Stimulated activated CD8-positive, alpha-beta memory T cell treated with anti-CD3 and anti-CD28 coated beads, Interleukin-4, amount 100 ng/mL, for 4 hours (primary cell): ENCODE data around the gene IGF2R.

ENCODE experiments used
- DNase-seq, 2 donors: peaks; one replicate each; pipeline ENCODE4 v3.0.0-alpha.2; 2020; ENCODE audit warnings: low read depth in 2 of 2, low spot score in 1 of 2

IGF2R gene

DNA sequence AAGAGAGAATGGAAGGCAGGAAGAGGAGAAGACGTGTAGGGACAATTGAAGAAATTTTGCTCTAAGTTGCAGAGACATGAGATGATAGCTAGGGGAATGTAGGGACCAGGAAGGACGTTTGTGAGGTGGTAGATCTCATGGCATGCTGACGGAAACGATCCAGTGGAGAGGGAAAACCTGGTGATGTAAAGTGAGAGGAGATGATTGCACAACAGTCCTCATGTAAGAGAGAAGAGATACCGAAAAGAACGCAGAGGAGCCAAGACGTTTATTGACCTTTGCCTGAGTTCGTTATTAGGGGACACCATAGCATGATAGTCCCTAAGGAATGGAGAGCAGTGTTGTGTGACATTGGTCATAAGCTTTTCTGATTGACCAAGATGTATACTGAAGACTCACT is 55.3 kb downstream of the IGF2R start:
- DNase-seq = no peak

DNA sequence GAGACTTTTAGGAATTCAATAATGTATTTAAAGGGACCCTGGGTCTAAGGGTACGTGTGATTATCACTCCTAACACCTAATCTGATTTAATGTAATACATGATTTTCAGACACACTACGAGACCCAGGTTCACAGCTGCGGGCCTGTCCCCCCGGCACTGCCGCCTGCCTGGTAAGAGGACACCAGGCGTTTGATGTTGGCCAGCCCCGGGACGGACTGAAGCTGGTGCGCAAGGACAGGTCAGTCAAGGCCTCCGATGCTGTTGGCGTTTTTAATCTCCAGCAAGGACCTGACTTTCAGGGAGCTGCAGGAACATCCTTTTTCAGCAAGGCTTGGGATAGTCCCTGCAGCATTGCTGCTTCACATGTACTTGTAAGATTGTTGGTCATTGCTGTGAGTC is 58.2 kb downstream of the IGF2R start:
- DNase-seq = no peak

DNA sequence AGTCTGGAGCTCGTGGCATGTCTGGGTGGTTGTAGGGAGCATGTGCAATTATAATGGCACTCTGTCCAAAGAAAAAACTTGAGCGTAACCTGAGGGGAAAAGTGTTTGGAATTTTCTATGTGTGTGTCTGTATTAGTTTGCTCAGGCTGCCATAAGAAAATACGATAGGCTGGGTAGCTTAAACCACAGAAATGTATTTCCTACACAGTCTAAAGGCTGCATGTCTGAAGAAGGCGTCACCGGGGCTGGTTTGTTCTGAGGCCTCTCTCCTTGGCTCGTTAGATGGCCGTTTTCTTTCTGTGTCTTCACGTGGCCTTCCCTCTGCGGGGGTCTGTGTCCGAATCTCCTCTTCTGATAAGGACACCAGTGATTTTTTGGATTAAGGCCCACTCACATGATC is 59.0 kb downstream of the IGF2R start:
- no peak for DNase-seq

DNA sequence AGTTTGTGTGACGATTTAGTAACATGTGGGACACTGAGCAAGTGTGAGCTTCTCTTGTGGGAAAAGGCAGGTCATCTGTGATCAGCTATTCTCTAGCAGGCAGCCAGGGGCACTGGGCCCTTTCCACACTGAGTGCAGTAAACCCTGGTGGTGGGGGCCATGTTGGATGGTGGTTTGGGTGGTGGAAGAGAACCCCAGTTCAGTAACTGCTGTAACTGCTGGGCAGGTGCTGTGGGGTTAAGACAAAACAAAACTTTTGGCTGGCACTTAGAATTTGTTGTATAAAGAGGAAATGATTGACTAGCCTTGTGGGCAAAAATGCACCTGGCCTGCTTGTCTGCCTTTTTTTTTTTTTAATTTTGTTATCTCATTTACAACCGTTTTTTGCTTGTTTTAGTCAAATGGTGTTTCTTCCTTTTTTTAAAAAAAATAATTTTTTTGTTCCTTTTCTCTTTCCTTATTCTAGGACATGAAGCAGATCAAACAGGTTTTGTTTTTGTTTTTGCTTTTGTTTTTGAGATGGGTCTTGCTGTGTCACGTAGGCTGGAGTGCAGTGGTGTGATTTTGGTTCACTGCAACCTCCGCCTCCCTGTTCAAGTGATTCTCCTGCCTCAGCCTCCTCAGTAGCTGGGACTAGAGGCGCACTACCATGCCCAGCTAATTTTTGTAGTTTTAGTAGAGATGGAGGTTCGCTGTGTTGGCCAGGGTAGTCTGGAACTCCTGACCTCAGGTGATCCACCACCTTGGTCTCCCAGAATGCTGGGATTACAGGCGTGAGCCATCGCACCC is 59.8 kb downstream of the IGF2R start:
- DNase-seq = no peak

DNA sequence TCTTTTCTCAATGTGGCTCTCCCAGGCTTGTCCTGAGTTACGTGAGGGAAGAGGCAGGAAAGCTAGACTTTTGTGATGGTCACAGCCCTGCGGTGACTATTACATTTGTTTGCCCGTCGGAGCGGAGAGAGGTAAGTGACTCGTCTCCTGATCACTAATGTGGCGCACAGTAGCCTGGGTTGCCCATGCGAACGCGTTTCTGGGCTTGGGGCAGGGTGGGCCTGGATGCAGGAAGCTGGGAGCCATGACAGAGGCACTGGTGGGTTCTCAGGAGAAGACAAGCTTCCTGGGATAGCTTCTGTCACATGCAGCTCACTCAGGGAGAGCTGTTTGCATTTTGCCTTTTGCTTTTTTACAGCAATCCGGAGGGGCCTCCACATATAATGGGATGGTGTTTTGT is 60.6 kb downstream of the IGF2R start:
- no peak for DNase-seq

- no peak for DNase-seq
Measured at GRCh38 chr6:160030103-160030502, 61.2 kb downstream of the IGF2R start.

GRCh38 chr6:160031442-160031841 is 62.6 kb downstream of the IGF2R start:
- DNase-seq = no peak

GRCh38 chr6:160031871-160032270 is 63.0 kb downstream of the IGF2R start:
- no peak for DNase-seq

DNA sequence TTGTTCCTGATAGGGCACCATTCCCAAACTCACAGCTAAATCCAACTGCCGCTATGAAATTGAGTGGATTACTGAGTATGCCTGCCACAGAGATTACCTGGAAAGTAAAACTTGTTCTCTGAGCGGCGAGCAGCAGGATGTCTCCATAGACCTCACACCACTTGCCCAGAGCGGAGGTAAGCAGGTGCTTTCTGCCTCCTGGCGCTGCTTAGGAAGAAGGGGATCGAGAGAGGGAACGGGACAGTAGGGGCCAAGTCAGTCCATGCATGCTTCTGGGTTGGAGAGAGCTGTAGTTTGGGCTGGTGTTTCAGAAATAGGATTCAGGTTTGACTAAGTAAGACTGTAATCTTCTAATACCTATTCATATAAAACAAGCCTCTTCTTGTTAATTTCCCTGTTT is 63.7 kb downstream of the IGF2R start:
- DNase-seq = no peak

DNA sequence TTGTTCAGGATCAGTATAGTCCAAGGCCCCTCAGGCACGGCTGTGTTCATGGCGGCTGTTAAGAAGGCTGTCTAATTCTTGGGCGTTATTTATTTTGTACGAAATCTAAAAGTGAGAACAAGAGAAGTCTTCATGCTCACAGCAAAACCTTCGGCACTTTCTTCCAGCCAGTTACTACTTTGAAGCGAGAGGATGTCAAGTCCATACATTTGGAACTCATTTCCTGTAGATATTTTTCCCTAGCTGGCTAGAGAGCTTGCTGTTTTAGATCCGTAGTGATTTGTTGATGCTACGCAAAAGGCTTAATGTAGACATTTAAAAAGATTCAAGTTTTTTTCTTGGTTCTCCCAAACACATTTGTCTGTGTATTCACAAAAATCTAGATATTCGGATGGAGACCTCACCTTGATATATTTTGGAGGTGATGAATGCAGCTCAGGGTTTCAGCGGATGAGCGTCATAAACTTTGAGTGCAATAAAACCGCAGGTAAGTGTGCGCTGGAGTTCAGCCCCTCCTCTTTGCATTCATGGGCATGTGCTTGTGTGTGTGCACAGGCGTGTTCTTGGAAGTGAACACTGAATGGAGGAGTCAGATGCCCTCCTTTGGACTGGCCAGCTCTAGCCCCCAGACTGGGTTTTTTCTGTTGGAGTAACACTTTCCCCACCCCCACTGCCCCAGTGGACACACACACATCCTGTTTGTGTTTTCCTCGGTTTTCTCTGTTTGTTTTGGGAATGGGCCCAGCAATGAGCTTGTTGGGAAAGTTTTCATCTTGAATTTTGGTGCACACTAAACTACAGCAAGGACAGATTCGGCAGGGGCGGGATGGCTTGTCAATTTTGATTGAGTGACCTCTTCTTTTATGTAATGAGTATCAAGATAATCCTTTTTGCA is 65.4 kb downstream of the IGF2R start:
- no peak for DNase-seq

- no peak for DNase-seq
Measured at GRCh38 chr6:160035241-160035640, 66.4 kb downstream of the IGF2R start.

DNA sequence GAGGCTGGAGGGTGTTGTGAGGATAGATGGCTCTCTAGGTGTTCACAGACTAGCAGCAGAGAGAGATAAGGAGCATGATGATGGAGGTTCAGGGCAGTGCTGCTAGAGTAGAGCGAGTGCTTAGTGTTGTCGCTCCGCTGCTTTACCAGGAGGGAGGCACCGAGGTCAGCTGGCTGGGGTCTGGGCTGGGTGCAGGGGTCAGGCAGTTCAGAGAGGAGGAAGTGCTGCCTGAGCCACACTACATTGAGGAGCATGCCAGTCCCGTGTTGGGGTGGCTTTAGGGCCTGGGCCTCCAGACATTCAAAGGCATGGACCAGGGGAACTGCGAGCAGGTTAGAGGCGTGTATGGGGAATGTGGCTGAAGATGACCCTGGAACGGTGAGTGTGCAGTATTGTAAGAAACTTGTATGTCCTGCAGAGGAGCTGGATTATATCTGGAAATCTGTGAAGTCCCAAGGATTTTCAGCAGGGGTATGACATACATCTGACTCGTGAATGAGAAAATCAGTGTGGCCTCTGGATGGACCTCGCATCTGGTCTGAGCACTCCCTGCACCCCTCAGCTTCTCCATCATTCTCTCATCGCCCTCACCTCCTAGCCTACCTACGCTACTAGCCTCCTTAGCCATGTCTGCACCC is 66.9 kb downstream of the IGF2R start:
- DNase-seq = no peak

- no peak for DNase-seq
Measured at GRCh38 chr6:160036331-160036695, 67.4 kb downstream of the IGF2R start.

DNA sequence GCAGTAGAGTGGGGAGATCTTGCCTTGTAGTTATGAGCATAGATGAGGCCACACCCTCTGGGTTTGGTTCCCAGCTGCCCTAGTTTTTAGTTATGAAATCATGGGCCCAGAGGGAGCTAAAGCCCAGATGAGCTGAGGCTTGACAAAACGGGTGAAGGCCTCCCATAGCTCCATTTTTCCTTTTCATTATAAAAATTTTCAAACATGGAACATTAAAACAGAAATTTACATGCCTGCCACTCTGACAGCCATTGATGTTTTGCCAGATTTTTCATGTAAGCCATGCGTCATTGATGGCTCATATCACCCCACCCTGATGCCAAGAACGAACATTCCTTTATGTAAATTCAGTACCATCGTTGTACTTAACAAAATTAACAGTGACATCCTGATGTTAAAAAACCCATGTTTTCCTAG is 67.9 kb downstream of the IGF2R start:
- DNase-seq = no peak

DNA sequence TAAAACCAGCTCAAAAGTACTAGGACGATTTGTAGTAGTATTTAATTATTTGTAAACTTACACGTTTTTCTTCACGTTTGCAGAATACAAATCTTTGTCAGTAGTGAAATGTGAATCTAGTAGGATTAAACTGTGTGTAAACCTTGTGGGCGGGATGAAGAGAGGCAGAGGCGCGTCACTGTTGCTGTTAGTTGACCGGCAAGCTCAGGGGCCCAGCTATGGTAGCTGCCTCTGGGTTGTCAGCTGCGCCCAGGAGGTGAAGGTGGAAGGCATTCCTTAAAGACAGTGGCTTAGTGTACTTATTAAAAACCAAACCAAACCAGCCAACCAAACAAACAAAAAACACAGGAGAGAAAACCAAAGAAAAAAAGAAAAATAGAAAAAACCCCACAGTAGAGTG is 69.6 kb downstream of the IGF2R start:
- no peak for DNase-seq

DNA sequence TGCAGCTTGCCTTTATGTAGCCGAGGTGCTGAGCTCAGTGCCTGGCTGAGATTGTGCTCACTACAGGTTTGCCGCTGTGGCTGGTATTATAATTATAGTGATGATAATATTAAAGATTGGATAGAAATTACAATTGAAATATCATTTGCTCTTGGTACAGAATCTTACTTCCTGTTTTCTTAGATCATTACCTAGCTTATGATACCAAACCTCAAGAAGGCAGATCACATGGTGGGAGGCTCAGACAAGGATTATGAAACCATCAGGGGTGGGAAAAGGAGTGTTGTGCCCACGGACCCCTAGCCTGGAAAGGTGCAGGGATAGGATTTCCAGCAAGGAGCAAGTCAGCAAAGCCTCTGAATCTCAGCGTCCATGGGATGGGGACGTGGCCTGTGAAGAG is 70.6 kb downstream of the IGF2R start:
- no peak for DNase-seq

DNA sequence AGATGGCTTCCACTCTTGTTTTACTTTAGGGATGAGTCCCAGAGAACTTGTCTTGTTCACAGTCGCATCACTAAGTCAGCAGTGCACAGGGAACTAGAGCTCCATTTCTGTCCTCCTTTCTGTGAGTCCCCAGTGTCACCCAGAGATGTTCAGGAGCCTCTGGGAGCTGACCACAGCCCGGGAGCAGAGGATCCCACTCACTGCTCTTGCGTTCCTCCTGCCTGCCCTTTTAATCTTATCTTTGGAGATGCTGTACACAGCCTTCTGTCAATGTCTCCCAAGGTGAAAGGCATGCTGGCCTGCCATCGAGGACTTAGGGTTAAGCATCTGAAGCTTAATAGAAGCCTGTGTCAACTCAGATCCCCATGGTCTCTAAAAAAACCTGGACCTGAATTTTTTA is 71.2 kb downstream of the IGF2R start:
- no peak for DNase-seq

DNA sequence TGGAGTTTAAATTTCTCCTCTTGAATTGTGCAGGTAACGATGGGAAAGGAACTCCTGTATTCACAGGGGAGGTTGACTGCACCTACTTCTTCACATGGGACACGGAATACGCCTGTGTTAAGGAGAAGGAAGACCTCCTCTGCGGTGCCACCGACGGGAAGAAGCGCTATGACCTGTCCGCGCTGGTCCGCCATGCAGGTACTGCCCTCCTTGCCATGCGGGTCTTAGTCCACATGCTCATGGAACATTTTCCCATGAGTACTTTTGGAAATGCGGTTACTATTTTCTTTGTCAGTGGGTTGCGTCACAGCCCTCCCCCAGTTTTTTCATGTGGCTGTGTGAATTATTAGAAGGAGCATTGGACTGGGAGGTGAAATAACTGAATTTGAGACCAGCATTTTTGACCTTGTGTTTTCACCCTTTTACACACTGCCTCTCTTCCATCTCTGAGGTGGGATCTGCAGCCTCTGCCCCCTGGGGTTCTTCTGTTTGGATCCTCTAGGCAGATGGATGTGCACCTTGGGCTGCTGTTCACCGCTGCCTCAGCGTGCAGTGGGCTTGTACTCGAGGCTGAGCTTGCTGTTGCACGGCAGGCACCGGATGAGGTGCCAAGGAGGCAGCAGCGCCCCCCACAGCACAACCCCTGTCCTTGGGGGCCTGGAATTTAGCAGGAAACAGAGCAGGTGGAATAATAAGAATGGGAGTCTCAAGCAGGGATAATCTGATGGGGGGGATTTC is 71.8 kb downstream of the IGF2R start:
- DNase-seq = no peak

DNA sequence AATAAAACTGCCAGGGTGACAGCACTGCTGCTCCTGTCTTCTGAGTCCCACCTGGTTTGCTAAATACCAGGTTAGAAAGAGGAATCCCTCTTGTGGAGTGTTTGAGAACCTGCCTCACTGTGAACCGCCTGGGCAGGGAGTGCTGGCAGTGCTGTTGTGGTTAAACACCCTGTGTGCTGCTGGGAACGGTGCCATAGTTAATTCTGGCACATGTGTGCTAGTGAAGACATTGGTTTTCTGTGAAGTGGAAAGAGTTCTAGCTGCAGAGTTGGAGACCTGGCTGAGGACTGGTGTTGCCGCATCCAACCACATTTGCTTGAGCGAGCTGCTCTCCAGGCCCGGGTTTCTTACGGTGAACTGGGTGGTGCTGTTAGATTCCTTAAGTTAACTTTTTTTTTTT is 72.7 kb downstream of the IGF2R start:
- no peak for DNase-seq

DNA sequence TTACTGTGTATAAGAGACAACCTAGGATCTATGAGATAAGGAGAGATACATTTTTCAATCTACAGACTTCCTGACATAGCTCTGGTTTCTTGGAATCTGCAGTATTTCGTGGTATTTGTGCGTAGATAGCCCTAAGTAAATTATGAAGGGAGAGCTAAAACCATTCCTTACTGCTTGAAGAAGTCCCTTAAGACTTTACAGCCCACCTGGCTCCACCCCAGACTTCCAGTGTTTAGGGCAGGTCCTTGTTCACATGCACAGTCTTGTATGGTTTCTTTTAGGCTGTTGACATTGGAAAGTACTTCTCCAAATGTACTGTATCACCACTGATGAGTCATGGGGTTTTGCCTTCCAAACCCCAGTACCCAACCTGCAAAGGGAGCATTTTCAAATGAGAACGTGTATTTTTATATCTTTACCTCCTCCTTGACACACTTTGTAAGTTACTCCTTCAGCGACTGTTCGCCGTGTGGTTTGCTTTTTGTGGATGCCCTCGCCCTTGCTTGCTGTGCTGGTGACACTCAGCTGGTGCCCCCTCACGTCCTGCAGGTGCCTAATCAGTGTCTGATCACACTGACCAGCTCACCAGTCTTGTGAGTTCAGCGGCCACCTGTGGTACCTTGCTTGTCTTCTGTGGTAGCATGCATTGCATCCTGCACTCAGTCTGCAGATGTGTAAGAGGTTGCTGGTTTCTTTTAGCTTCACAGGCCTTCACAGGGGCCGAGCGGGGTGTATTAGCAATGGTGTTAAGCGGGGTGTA is 73.3 kb downstream of the IGF2R start:
- DNase-seq = no peak
